GM21526 (cell line): ENCODE measurements around the gene KRTDAP.

ENCODE experiments used
- ATAC-seq: cut with Tn5 transposase; IDR thresholded peaks from one replicate; pipeline ENCODE4 v1.9.1; 2021; ENCODE audit warnings: moderate library complexity; ENCODE audit not compliant: unreplicated experiment, low FRiP score

Gene KRTDAP

DNA sequence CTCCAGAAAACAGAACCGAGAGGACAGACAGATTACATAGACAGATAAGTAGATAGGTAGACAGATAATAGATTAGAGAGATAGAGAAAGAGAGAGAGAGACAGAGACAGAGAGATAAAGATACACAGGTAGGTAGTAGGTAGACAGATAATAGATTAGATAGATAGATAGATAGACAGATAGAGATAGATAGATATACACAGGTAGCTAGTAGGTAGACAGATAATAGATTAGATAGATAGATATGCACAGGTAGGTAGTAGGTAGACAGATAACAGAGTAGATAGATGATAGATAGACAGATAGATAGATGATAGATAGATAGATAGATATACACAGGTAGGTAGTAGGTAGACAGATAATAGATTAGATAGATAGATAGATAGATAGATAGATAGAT is 32.1 kb downstream of the KRTDAP start:
- no peak for ATAC-seq

DNA sequence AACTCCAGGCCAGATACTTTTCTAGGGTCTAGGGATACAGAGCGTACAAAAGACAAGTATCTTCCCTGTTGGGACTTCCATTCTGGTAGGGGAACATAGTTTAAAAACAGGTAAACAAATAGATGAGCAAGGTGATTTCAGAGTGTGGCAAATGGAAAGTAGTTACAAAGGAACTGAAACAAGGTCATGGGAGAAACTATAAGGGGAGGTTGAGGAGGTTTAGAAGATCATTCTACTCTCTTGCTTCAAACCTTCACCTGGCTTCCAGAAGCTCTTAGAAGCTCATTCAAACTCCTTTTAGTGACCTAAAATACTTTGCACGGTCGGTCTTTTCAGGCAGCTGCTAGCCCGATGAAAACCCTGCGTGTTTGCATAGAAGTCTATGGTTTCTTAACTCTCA is 33.1 kb downstream of the KRTDAP start:
- ATAC-seq = no peak

GRCh38 chr19:35455616-35456201 is 34.6 kb downstream of the KRTDAP start:
- no peak for ATAC-seq

DNA sequence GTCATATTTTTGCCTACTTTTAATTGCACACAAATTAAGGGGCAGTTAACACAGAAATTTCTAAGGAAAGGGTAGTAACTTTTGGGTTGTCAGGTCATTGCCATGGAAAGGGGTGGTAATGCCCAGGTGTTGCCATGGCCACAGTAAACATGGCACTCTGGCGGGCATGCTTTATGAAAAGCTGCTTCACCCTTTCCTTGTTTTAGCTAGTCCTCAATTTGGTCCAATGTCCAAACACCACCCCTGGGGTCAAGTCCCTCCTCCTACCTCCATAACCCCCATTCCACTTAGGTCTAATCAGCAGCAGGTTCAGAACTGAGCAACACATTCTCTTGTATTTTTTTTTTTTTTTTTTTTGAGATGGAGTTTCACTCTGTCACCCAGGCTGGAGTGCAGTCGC is 35.6 kb downstream of the KRTDAP start:
- ATAC-seq = no peak

DNA sequence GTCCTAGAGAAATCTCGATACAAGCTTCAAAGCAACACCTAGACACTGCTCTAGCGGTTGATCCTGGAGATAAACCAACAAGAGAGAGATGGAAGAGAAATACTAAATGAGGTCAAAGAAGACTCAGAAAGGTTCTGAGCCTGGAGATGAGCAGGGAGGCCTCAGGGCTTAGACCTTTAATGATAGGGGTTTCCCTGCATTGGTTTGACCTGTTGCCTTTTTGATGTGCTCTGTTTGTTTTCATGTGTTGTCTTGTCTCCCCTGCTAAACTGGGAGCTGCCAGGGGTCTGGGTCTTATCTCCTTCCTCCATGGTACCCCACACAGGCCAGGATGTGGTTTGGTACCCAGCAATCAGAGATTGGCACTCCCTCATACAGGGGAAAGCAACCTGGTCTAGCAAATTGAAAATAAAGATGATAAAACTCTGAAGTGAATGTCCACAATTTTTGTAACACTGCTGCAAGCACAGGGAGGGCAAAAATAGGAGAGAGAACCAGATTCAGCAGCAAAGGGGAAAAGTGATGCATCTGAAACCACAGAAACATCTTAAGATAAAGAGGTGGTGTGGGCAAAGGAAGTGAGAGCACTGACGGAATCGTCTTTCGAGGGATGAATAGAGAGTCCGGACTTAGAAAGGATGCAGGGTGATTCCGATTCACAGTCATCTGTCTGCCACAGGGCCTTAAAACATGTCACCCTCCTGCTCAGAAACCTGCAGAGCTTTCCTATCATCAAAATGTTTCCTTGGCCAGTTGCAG is 38.7 kb downstream of the KRTDAP start:
- no peak for ATAC-seq

GRCh38 chr19:35449359-35450043 is 40.8 kb downstream of the KRTDAP start:
- no peak for ATAC-seq

GRCh38 chr19:35447606-35448469 is 42.4 kb downstream of the KRTDAP start, which contains the start of gene FFAR2:
Gene FFAR2 (plus strand): TSS chr19:35448257. CDS start chr19:35449715, 1,458 bp downstream.
- no peak for ATAC-seq

DNA sequence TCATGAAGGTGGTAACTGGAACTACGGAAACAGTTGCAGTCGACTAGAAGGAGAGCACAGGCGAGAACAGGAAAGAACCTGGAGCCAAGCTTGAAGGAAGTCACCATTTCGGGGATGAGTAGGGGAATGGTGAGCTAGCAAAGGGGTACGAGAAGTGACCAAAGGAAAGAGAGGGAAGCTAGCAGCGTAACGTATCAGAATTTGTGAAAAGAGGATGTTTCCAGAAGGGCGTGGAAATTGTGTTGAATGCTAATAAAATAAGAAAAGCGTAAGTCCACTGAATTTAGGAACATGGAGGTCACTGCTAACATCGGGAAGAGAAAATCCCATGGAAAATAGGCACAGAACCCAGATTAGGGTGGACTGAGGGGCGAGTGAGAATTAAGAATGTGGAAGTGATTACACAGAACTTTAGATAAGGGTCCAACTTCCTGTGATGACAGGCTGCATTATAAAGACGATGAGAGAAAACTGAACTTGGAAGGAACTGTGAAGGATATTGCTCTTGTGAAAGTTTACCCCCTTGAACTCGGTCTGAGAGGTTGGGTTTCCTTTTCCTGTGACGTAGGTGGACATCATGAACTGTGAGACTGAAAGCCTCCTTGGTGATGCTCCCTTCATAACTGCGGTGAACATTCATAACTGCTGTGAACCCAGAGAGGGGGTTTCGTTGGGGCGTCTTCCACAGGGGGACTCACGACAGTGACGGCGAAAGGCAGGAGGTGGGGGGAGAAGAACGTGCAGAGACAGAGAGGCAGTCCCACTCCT is 44.3 kb downstream of the KRTDAP start:
- no peak for ATAC-seq

GRCh38 chr19:35444735-35445134 is 45.5 kb downstream of the KRTDAP start:
- no peak for ATAC-seq

- ATAC-seq = no peak
Observed at GRCh38 chr19:35442091-35442490, 48.2 kb downstream of the KRTDAP start.

- no peak for ATAC-seq
Observed at GRCh38 chr19:35439921-35440320, 50.3 kb downstream of the KRTDAP start.

DNA sequence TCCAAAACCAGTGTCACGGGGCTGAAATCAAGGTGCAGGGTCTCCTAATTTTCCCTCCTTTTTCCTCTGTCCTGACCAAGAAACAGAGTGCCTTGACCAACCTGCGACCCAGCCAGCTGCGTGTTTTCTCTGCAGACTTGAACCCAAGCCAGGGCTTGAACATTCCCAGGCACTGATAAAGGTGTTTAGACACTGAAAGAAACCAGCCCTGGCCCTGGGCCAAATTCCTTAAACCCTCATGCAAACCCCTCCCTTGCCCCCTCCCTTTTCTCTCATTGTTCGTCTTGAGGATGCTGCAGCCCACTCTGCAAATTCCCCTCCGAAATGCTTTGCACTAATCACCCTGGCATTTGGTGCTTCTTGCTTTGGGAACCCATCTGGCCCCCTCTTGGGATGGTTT is 51.7 kb downstream of the KRTDAP start:
- ATAC-seq = no peak

GRCh38 chr19:35438096-35438495 is 52.2 kb downstream of the KRTDAP start:
- ATAC-seq = no peak

DNA sequence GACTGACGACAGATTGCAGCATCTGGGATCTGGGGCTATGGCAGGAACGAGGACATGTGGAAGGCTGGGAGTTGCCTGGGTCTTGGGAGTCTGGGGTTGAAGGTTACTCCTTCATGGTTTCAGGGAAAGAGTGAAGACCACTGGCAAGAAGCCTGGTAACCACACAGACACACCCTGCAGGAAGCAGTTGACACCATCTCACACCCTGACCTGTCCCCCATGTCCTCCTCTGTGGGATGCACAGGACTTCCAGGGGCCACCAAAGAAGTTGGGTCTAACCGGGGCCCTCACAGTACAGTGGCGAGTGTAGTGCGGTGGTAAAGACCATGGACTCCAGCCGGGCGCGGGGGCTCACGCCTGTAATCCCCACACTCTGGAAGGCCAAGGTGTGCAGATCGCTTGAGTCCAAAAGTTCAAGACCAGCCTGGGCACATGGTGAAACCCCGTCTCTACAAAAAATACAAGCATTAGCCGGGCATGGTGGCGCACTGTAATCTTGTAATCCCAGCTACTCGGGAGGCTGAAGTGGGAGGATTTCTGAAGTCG is 52.8 kb downstream of the KRTDAP start:
- no peak for ATAC-seq
